Kidney epithelial cell (primary cell): Measurements from ENCODE around the gene AOPEP. TPM values are rescaled to one million over a fixed set of nuclear protein-coding genes. Genes with fewer than 3 reads are reported as not detected.

Experiments
- DNase-seq: peaks from one replicate; pipeline ENCODE4 v3.0.0-alpha.2; 2010; ENCODE audit warnings: low read depth
- H3K27me3 ChIP-seq: 2 replicates; pipeline ENCODE4 v1.6.0; 2011; ENCODE audit warnings: low read length; ENCODE audit not compliant: control insufficient read depth, insufficient read depth
- H3K36me3 ChIP-seq: 2 replicates; pipeline ENCODE4 v1.5.1; 2011; ENCODE audit warnings: low read length; ENCODE audit not compliant: control insufficient read depth, insufficient read depth
- H3K4me3 ChIP-seq: 2 replicates; pipeline ENCODE4 v1.5.1; 2011; ENCODE audit warnings: low read depth, mild to moderate bottlenecking, control low read depth, low read length
- total RNA-seq: library from RNA; depleted of rRNA; stranded (reverse); fragments of >200 nt; gene quantifications from 2 replicates; pipeline ENCODE4 v1.2.3, GENCODE V29; 2015
- TF ChIP-seq, protein P1 (sequence below): IDR thresholded peaks from 2 replicates; pipeline ENCODE4 v1.5.1; 2011; ENCODE audit warnings: mild to moderate bottlenecking, moderate library complexity, low read length, control low read depth, inconsistent platforms; ENCODE audit not compliant: insufficient read depth, poor library complexity, severe bottlenecking

The AOPEP gene
- total RNA-seq, 1 donor from 2014 or later, result 17.4 TPM

DNA sequence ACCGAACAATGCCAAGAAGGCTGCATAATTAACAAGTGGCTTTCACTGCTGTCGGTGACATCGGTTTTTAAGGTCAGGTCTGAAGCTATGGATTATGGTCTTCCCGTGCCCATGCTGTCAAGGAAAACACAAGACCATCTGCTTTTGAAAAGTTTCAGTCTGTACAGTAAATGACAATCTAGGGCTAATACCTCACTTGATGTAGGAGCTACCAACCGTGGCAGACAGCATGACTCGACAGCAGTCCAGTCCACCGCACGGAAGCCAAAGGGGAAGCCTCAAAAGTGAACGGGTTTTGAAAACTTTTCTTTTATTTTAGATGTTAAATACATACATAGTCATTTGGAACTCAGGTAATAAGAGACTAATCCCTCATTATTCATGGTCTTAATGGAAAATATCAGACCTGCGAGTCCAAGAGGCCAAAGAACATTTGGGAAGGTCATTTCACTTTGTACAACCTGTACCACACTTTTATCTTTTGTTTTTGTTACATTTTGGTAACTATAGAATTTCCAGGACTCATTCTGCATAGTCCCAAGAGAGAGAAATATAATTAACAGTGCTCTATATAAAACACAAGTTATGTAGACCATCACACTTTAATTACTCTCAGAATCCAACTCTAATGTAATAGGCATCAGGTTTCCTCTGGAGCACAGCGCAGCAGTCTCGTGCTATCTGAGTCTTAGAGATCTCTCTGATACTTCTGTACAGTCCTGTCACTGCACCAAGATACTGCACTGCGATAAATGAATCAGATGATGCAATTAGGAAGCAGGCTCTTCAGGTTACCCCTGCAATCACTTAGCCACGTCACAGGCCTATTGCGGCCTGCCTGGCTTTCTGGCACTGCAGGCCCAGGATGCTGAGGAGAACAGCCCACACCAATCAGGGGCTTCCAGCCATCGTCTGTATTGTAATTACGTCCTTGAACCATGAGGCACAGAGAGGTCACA is 406.1 kb downstream of the AOPEP start:
- no peak overlapping the region for H3K4me3 ChIP-seq
- TF ChIP-seq, protein P1, sequence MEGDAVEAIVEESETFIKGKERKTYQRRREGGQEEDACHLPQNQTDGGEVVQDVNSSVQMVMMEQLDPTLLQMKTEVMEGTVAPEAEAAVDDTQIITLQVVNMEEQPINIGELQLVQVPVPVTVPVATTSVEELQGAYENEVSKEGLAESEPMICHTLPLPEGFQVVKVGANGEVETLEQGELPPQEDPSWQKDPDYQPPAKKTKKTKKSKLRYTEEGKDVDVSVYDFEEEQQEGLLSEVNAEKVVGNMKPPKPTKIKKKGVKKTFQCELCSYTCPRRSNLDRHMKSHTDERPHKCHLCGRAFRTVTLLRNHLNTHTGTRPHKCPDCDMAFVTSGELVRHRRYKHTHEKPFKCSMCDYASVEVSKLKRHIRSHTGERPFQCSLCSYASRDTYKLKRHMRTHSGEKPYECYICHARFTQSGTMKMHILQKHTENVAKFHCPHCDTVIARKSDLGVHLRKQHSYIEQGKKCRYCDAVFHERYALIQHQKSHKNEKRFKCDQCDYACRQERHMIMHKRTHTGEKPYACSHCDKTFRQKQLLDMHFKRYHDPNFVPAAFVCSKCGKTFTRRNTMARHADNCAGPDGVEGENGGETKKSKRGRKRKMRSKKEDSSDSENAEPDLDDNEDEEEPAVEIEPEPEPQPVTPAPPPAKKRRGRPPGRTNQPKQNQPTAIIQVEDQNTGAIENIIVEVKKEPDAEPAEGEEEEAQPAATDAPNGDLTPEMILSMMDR, result no peak
- no peak for DNase-seq
- no peaks in the 10 kb centered on the region for H3K36me3 ChIP-seq
- no peaks in the 10 kb centered on the region for H3K27me3 ChIP-seq

DNA sequence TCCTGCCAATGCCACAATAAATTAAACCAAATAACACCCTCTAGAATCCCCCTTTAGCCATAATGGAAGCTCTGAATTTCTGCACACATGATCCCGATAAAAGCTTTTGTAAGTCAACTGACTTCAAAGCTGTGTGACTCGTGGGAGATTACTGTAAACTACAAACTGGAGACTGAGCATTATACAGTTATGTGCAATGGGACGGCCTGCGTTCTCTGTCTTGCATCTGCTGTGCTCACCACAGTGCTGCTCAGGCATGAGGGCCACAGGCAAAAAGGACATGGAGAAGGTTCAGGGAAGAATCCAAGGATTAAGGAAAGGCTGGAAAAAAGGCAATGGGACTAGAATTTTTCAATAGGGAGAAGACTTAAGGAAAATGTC is 406.8 kb downstream of the AOPEP start:
- no peaks in the 10 kb centered on the region for H3K36me3 ChIP-seq
- no peak overlapping the region for H3K4me3 ChIP-seq
- no peaks in the 10 kb centered on the region for H3K27me3 ChIP-seq
- no peak for DNase-seq
- TF ChIP-seq, protein P1, result no peak

DNA sequence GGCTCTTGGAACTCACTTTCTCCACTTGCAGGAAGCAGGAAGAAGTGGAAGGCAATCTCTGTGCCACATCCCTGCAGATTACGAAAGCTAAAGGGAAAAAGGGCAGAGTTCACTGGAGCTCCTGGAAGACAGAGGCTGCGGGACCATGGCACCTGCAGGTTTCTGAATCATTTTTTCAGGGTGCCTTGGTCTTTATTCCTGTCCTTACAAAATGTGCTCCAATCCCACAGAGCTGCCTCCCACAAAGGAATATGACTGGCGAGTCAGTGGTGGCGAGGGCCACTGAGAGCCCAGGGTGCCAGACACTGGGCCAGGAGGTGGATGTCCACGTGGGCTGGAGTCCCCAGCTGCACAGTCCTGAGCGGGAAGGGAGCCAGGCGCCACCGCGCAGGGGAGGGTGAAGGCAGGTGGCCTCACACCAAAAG is 408.0 kb downstream of the AOPEP start:
- TF ChIP-seq, protein P1, result no peak
- no peaks in the 10 kb centered on the region for H3K36me3 ChIP-seq
- DNase-seq, result no peak
- H3K4me3 ChIP-seq, result no peak overlapping the region
- no peaks in the 10 kb centered on the region for H3K27me3 ChIP-seq

DNA sequence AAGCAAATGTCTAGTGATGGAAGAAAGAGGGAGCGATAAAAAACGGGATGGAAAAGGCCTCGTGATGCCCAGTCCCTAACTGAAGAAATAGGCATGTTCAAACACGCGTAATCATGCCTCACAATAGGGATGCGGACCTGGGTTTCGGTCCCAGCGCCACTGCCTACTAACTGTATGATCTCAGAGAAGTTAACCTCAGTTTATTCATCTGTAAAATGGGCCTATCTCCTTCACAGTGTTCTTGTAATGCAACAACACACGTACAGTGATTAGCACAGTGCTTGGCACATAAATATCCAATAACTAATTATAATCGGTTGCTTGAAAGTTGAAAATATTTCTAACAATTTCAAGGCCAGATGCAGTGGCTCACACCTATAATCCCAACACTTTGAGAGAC is 409.3 kb downstream of the AOPEP start:
- TF ChIP-seq, protein P1, result no peak
- H3K4me3 ChIP-seq, result no peak overlapping the region
- no peaks in the 10 kb centered on the region for H3K36me3 ChIP-seq
- no peak for DNase-seq
- no peaks in the 10 kb centered on the region for H3K27me3 ChIP-seq

Other genes starting within 250 kb of the AOPEP start
- not detected in 2 replicates for gene PCAT7, start 171.6 kb upstream of the AOPEP start, total RNA-seq
- gene FBP2, start 132.9 kb upstream of the AOPEP start, total RNA-seq, result not detected in 2 replicates
- gene FBP1, start 87.2 kb upstream of the AOPEP start, total RNA-seq, result 2.5 and 5.6 TPM in 2 replicates